DOHH2 (cell line): ENCODE results near the gene GDI1.
A peak's percentile ranks its signal among the peaks of the same experiment; 100 is the strongest.

ENCODE experiments used
- H3F3A ChIP-seq: fragments of 200-600 bp; sonication (generic), shearing (Covaris generic); 2 replicates; pipeline ENCODE4 v1.6.0; 2016; ENCODE audit warnings: antibody characterized with exemption, mild to moderate bottlenecking; ENCODE audit not compliant: control insufficient read depth, insufficient read depth
- H3K27ac ChIP-seq: fragments of 200-600 bp; sonication (generic); 2 replicates; pipeline ENCODE4 v1.5.1; 2014; ENCODE audit warnings: low read depth, mild to moderate bottlenecking, low read length, moderate library complexity
- H3K27me3 ChIP-seq: fragments of 200-600 bp; sonication (generic); 2 replicates; pipeline ENCODE4 v1.6.1; 2014; ENCODE audit warnings: mild to moderate bottlenecking, low read length, mixed read lengths; ENCODE audit not compliant: control insufficient read depth
- H3K36me3 ChIP-seq: fragments of 200-600 bp; sonication (generic); 2 replicates; pipeline ENCODE4 v1.6.1; 2014; ENCODE audit warnings: mild to moderate bottlenecking, low read length, moderate library complexity, mixed read lengths; ENCODE audit not compliant: control insufficient read depth
- H3K4me1 ChIP-seq: fragments of 200-600 bp; sonication (generic); 2 replicates; pipeline ENCODE4 v1.6.1; 2014; ENCODE audit warnings: mild to moderate bottlenecking, low read length, mixed read lengths; ENCODE audit not compliant: control insufficient read depth
- H3K4me2 ChIP-seq: fragments of 200-600 bp; sonication (generic); 2 replicates; pipeline ENCODE4 v1.6.0; 2014; ENCODE audit warnings: mild to moderate bottlenecking, low read length, moderate library complexity
- H3K4me3 ChIP-seq: fragments of 200-600 bp; sonication (generic); 2 replicates; pipeline ENCODE4 v1.5.1; 2014; ENCODE audit warnings: mild to moderate bottlenecking, low read length, mixed read lengths
- H3K79me2 ChIP-seq: fragments of 200-600 bp; sonication (generic); 2 replicates; pipeline ENCODE4 v1.6.1; 2014; ENCODE audit warnings: mild to moderate bottlenecking, low read length, mixed read lengths; ENCODE audit not compliant: control insufficient read depth
- H3K9me2 ChIP-seq: fragments of 200-600 bp; sonication (generic); replicated peaks from 2 replicates; pipeline ENCODE4 v1.6.1; 2014; ENCODE audit warnings: mild to moderate bottlenecking, low read length, mixed read lengths; ENCODE audit not compliant: control insufficient read depth
- H3K9me3 ChIP-seq: fragments of 200-600 bp; sonication (generic); 2 replicates; pipeline ENCODE4 v1.6.1; 2014; ENCODE audit warnings: antibody characterized with exemption, low read length, mixed read lengths; ENCODE audit not compliant: control insufficient read depth, insufficient read depth
- H4K20me1 ChIP-seq: fragments of 200-600 bp; sonication (generic); 2 replicates; pipeline ENCODE4 v1.6.0; 2014; ENCODE audit warnings: low read depth, mild to moderate bottlenecking, antibody characterized with exemption, low read length, moderate library complexity; ENCODE audit not compliant: control insufficient read depth, insufficient read depth
- CTCF ChIP-seq: fragments of 200-600 bp; sonication (generic); IDR thresholded peaks from one replicate; pipeline ENCODE4 v1.5.1; 2014; ENCODE audit warnings: antibody characterized with exemption, mild to moderate bottlenecking, low read depth, low read length; ENCODE audit not compliant: poor library complexity, severe bottlenecking
- EZH2phosphoT487 ChIP-seq: fragments of 200-600 bp; sonication (generic); IDR thresholded peaks from 2 replicates; pipeline ENCODE4 v1.6.1; 2017; ENCODE audit warnings: borderline replicate concordance, mild to moderate bottlenecking, antibody characterized with exemption, low read length, moderate library complexity, mixed read lengths

GDI1 gene

GRCh38 chrX:154413142-154413541 lies 23.8 kb upstream of the GDI1 start:
- H3K4me2 ChIP-seq: peak overlapping the region; percentile 91
- H3K79me2 ChIP-seq: peaks cover 10% of the 10 kb centered on the region; the same call in 1 of the 2 replicates
- no peak overlapping the region for H3K4me3 ChIP-seq
- no peaks in the 10 kb centered on the region for H3F3A ChIP-seq
- H3K36me3 ChIP-seq: no peaks in the 10 kb centered on the region
- peaks cover 14% of the 10 kb centered on the region for H3K4me1 ChIP-seq
- no peak overlapping the region for H3K27ac ChIP-seq
- TF ChIP-seq CTCF (no peak), EZH2phosphoT487 (no peak)
- no peaks in the 10 kb centered on the region for H3K9me3 ChIP-seq
- H4K20me1 ChIP-seq: no peaks in the 10 kb centered on the region
- H3K27me3 ChIP-seq: no peaks in the 10 kb centered on the region
- no peaks in the 10 kb centered on the region for H3K9me2 ChIP-seq

GRCh38 chrX:154417157-154417556 lies 19.8 kb upstream of the GDI1 start:
- Histone ChIP-seq H3K4me1 (peaks cover 7% of the 10 kb centered on the region), H3K27me3 (no peaks in the 10 kb centered on the region), H3K27ac (no peak overlapping the region), H3K9me2 (no peaks in the 10 kb centered on the region), H3K79me2 (peaks cover 2% of the 10 kb centered on the region; the same call in 1 of the 2 replicates), H3K4me3 (no peak overlapping the region), H3K4me2 (no peak overlapping the region), H3K9me3 (no peaks in the 10 kb centered on the region), H3K36me3 (no peaks in the 10 kb centered on the region), H4K20me1 (no peaks in the 10 kb centered on the region), H3F3A (no peaks in the 10 kb centered on the region)
- no peak for TF ChIP-seq CTCF
- TF ChIP-seq EZH2phosphoT487: no peak

- Histone ChIP-seq H3K79me2 (no peaks in the 10 kb centered on the region), H3K4me1 (no peaks in the 10 kb centered on the region), H3K4me2 (no peak overlapping the region), H3K9me2 (no peaks in the 10 kb centered on the region), H4K20me1 (no peaks in the 10 kb centered on the region), H3K36me3 (no peaks in the 10 kb centered on the region), H3F3A (no peaks in the 10 kb centered on the region), H3K4me3 (no peak overlapping the region), H3K9me3 (no peaks in the 10 kb centered on the region), H3K27me3 (no peaks in the 10 kb centered on the region), H3K27ac (no peak overlapping the region)
- TF ChIP-seq CTCF (no peak), EZH2phosphoT487 (no peak)
Observed at GRCh38 chrX:154419189-154419588, 17.8 kb upstream of the GDI1 start.
